IMR-90 (cell line): ENCODE results near the gene EDEM1.
A peak's percentile ranks its signal among the peaks of the same experiment; 100 is the strongest.

ENCODE experiments used
- BHLHE40 ChIP-seq: fragments of 150-350 bp; IDR thresholded peaks from 2 replicates; pipeline ENCODE4 v1.6.1; 2016; ENCODE audit warnings: mild to moderate bottlenecking, low read depth, low read length
- CEBPB ChIP-seq: IDR thresholded peaks from 2 replicates; pipeline ENCODE4 v1.6.1; 2012; ENCODE audit warnings: low read depth, low read length, improper control_type of control experiment
- CHD1 ChIP-seq: IDR thresholded peaks from 2 replicates; pipeline ENCODE4 v1.6.1; 2012; ENCODE audit warnings: low read depth, low read length, improper control_type of control experiment
- CTCF ChIP-seq: conservative IDR thresholded peaks from 2 replicates; pipeline ENCODE4 v1.5.1; 2012; ENCODE audit warnings: mild to moderate bottlenecking, low read depth, low read length, improper control_type of control experiment
- MAFK ChIP-seq: IDR thresholded peaks from 2 replicates; pipeline ENCODE4 v1.6.1; 2012; ENCODE audit warnings: low read depth, low read length, improper control_type of control experiment
- MAZ ChIP-seq: IDR thresholded peaks from 2 replicates; pipeline ENCODE4 v1.6.1; 2012; ENCODE audit warnings: low read depth, mild to moderate bottlenecking, low read length, improper control_type of control experiment, moderate library complexity, borderline replicate concordance
- MXI1 ChIP-seq: IDR thresholded peaks from 2 replicates; pipeline ENCODE4 v1.6.1; 2012; ENCODE audit warnings: low read depth, mild to moderate bottlenecking, low read length, moderate library complexity, borderline replicate concordance
- NFE2L2 ChIP-seq: fragments of 150-350 bp; IDR thresholded peaks from 2 replicates; pipeline ENCODE4 v1.6.1; 2016; ENCODE audit warnings: low read depth, mild to moderate bottlenecking, low read length
- POLR2A ChIP-seq: IDR thresholded peaks from 2 replicates; pipeline ENCODE4 v1.6.1; 2012; ENCODE audit warnings: mild to moderate bottlenecking, low read depth, low read length
- RAD21 ChIP-seq: IDR thresholded peaks from 2 replicates; pipeline ENCODE4 v1.6.1; 2012; ENCODE audit warnings: low read length, improper control_type of control experiment
- RCOR1 ChIP-seq: IDR thresholded peaks from 2 replicates; pipeline ENCODE4 v1.6.1; 2012; ENCODE audit warnings: mild to moderate bottlenecking, low read length, improper control_type of control experiment; ENCODE audit not compliant: insufficient replicate concordance
- RFX5 ChIP-seq: IDR thresholded peaks from 2 replicates; pipeline ENCODE4 v1.8.0; 2012; ENCODE audit warnings: low read depth, mild to moderate bottlenecking, low read length, moderate library complexity
- SMC3 ChIP-seq: fragments of 150-350 bp; IDR thresholded peaks from 2 replicates; pipeline ENCODE4 v1.6.1; 2016; ENCODE audit warnings: low read depth, mild to moderate bottlenecking, antibody characterized with exemption, low read length, moderate library complexity
- TF ChIP-seq, protein P1 (sequence below): fragments of 150-350 bp; IDR thresholded peaks from 2 replicates; pipeline ENCODE4 v1.6.1; 2017; ENCODE audit warnings: mild to moderate bottlenecking, antibody characterized with exemption, low read length, low read depth

DNA sequence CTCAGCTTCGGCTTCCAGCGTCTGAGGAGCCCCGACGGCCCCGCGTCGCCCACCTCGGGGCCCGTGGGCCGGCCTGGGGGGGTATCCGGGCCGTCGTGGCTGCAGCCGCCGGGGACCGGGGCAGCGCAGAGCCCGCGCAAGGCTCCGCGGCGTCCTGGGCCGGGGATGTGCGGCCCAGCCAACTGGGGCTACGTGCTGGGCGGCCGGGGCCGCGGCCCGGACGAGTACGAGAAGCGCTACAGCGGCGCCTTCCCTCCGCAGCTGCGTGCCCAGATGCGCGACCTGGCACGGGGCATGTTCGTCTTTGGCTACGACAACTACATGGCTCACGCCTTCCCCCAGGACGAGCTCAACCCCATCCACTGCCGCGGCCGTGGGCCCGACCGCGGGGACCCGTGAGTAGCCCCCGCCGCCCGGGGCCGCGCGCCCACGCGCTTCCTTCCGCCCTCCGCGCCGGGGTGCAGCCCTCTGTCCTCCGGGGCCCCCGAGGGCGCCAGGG is 462 bp downstream of the EDEM1 start:
- TF ChIP-seq BHLHE40: no peak
- no peak for TF ChIP-seq CTCF
- TF ChIP-seq SMC3: no peak
- 0 out of 2 replicates have a peak, but pooled peaks have one; percentile 23 for TF ChIP-seq CHD1
- peak; percentile 50; the same call in 1 of the 2 replicates for TF ChIP-seq MAZ
- peak; percentile 32; the same call in 1 of the 2 replicates for TF ChIP-seq POLR2A
- TF ChIP-seq CEBPB: no peak
- TF ChIP-seq RFX5: no peak
- no peak; the same call in 1 of the 2 replicates for TF ChIP-seq MXI1
- TF ChIP-seq NFE2L2: no peak
- no peak for TF ChIP-seq RAD21
- no peak for TF ChIP-seq MAFK
- TF ChIP-seq RCOR1: no peak
- TF ChIP-seq, protein P1, sequence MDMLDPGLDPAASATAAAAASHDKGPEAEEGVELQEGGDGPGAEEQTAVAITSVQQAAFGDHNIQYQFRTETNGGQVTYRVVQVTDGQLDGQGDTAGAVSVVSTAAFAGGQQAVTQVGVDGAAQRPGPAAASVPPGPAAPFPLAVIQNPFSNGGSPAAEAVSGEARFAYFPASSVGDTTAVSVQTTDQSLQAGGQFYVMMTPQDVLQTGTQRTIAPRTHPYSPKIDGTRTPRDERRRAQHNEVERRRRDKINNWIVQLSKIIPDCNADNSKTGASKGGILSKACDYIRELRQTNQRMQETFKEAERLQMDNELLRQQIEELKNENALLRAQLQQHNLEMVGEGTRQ: no peak
